Left colon (tissue), 2 donors: ENCODE results near the gene ATE1. TPM values are rescaled to one million over a fixed set of nuclear protein-coding genes. Genes with fewer than 3 reads are reported as not detected.

Experiments used
- ATAC-seq: fragments of 200-7000 bp; cut with Tn5 transposase; one replicate; pipeline ENCODE4 v1.9.1; 2020; ENCODE audit warnings: mild to moderate bottlenecking, moderate library complexity
- DNase-seq, 2 donors: peaks; one replicate each; pipeline ENCODE4 v3.0.0-alpha.2; 2020
- intact Hi-C, 2 donors: fragments of 100-400 bp; cut with DNase I in 1 of 2; cut with micrococcal nuclease in 1 of 2; formaldehyde crosslinking; loops; one replicate each; pipeline versions ENCODE4 v1.11.2 to v1.14.0; 2022; cut with DNase I, micrococcal nuclease
- total RNA-seq, 2 donors: library from RNA; stranded (reverse); fragmentation: NEBNext Ultra II Directional; extraction: Animal tissue kit (Norgen Biotek cat#: 25700); gene quantifications; one replicate each; pipeline ENCODE4 v1.2.1, GENCODE V29; 2021
- donor health status: DM: no; HTN: no; CAD: no.
- donor health status: DM: yes; HTN: yes; CAD: no.

Gene ATE1
- total RNA-seq, 2 donors from 2014 or later: 44.8 to 50.7 TPM

DNA sequence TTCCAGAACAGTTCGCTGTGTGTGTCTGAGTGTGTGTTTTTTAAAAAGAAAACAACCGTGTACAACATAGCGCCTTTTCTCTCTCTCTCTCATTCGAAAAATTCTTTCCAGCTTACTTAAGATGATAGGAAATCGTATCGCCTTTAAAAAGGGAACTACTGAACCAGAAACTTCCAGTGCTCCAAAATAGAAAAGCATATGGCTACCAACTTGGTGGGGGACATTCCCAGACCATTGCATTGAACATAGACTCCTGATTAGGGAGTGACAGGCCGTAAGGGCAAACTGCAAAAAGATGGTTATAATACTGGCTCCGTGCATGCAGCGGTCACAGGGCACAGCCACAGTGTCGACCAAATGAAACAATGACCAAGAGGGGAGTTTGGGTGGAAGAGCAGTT is 235.2 kb downstream of the ATE1 start:
- no peak for ATAC-seq
- no peak for DNase-seq
- intact Hi-C loops: no loop called here

DNA sequence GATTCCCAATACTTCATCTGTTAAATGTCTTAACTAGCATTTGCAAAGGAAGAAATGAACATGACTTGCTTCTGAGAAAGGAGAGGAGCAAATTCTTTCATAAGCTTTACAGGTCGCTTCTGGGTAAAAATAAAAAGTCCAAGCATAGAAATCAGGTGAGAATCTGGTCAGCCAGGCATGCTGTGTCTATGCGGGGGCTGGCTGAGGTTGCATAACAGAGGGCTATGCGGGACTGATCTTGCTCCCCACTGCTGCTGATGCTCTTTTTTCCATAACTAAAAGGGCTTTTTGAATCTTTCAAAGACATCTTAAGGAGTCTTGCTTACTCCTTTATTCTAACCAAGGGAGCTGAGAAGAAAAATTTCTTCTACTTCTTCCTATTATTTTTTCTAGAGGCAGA is 236.9 kb downstream of the ATE1 start:
- intact Hi-C loops: no loop called here
- DNase-seq (no peak), ATAC-seq (no peak)

Other genes with a start within 250 kb of the ATE1 start
- gene NSMCE4A, start 47.2 kb upstream of the ATE1 start, total RNA-seq: 10 to 100 TPM; 51.6 to 61.7 TPM
- gene TACC2, start 61.1 kb upstream of the ATE1 start, total RNA-seq: 100 to 1,000 TPM; 107 to 113 TPM